WI38 (cell line): ENCODE data around the gene PRKCE.

ENCODE experiments used
- H3K4me3 ChIP-seq: 2 replicates; pipeline ENCODE4 v1.5.1; 2011; ENCODE audit warnings: low read depth, mild to moderate bottlenecking, control low read depth, low read length
- TF ChIP-seq, protein P1 (sequence below): IDR thresholded peaks from 2 replicates; pipeline ENCODE4 v1.5.1; 2012; ENCODE audit warnings: low read depth, mild to moderate bottlenecking, control low read depth, low read length

Gene PRKCE

DNA sequence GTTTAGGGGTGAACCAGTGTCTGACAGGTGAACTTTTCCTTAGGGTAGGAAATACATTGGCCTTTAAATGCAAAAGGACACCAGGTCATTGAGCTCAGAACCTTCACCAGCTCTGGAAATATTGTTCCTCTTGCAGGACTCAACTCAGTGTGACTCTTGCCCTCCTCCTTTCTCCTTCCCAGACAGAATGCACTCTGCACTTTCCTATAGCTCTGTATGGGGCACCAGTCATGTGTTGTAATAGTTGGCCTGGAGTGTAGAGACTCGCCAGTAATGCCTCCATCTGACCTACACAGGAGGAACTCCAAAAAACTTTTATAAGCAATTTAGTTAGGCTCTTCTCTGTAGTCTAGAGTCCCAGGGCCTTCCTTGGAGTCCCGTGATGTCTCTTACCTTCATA lies 397.2 kb downstream of the PRKCE start:
- TF ChIP-seq, protein P1, sequence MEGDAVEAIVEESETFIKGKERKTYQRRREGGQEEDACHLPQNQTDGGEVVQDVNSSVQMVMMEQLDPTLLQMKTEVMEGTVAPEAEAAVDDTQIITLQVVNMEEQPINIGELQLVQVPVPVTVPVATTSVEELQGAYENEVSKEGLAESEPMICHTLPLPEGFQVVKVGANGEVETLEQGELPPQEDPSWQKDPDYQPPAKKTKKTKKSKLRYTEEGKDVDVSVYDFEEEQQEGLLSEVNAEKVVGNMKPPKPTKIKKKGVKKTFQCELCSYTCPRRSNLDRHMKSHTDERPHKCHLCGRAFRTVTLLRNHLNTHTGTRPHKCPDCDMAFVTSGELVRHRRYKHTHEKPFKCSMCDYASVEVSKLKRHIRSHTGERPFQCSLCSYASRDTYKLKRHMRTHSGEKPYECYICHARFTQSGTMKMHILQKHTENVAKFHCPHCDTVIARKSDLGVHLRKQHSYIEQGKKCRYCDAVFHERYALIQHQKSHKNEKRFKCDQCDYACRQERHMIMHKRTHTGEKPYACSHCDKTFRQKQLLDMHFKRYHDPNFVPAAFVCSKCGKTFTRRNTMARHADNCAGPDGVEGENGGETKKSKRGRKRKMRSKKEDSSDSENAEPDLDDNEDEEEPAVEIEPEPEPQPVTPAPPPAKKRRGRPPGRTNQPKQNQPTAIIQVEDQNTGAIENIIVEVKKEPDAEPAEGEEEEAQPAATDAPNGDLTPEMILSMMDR, result no peak
- no peak overlapping the region for H3K4me3 ChIP-seq

DNA sequence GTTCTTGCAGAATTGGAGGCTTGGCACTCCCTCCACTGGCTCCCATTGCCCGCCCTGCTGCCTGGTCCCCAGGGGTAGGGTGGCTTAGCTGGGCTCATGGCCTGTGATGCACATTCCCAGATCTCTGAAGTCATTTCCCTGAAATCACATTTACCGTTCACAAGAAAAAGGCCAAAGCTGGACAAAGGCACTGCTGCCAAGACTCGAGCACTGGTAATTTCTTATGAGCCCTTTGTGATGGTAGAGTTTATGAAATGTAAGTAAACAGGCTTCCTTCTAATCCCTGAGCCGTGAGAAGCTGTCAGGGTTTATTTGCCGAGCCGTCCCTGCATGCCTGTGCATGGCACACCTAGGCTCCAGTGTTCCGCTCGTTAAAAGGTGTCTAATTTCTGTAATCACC lies 398.6 kb downstream of the PRKCE start:
- no peak overlapping the region for H3K4me3 ChIP-seq
- TF ChIP-seq, protein P1, result no peak

DNA sequence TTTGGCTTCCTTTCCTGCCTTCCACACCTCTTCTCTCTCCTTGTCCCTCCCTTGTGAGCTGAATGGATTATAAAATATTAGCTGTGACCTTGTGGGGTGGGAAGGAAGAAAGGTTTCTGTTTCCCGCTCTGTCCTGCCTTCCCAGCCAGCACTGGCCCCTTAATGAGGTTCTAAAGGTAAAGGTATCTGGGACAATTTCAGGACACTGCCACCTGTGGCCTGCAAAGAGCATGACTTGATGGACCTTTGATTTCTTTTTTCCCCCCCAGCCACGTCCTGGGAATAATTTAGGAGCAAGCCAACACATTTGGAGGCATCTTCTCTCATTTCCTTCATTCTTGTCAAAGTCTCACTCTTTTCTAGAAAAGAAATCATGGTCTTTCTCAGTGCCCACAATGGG lies 399.0 kb downstream of the PRKCE start:
- TF ChIP-seq, protein P1, result no peak

DNA sequence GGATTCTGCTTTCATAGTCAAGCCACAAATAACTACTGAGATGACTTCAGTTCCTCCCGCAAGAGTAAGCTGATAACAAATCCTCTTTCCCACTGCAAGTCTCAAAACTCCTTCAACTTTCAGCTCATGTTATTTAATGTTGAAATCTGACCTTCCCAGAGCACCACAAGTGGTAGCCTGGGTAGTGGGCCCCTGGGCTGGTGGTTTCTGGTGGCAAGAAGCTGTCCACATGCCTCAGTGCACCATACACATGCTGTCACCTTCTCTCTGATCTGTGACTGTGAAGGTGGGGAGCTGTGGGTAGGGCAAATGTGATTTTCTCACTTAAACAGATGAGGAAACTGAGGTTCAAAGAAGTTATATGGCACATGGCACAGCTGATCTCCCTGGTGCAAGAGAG lies 399.6 kb downstream of the PRKCE start:
- TF ChIP-seq, protein P1, result no peak
- H3K4me3 ChIP-seq, result no peak overlapping the region

More for the DNA sequence above, 399.0 kb downstream of the PRKCE start:
- no peak overlapping the region for H3K4me3 ChIP-seq

DNA sequence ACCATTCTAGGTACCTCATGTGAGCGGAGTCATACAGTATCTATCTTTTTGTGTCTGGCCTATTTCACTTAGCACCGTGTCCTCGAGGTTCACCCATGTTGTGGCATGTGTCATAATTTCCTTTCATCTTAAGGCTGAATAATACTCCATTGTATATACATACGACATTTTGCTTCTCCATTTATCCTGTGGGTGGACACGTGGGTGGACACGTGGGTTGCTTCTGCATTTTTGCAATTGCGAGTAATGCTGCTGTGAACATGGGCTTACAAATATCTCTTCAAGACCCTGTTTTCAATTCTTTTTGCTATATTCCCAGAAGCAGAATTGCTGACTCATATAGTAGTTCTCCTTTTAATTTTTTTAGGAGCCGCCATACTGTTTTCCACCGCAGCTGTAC lies 402.1 kb downstream of the PRKCE start:
- TF ChIP-seq, protein P1, result no peak

DNA sequence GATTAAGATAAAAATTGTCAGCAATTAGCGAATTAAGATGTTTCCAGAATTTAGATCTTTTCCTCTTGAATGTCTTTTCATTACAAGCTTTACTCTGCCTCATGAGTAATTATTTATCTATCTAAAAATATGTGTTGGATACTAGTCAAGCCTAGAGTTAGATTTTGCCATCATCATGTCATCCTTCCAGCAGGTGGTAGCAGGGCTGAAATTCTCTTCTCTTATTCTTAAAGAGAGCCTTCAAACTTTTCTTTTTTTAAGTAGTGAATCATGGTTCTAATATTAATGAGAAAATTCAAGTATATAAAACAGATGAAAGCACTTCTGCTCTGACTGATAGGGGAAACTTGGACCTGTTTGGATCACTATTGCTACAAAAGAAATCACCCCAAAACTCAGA lies 405.1 kb downstream of the PRKCE start:
- H3K4me3 ChIP-seq, result no peak overlapping the region
- TF ChIP-seq, protein P1, result no peak

More for the DNA sequence above, 402.1 kb downstream of the PRKCE start:
- no peak overlapping the region for H3K4me3 ChIP-seq

DNA sequence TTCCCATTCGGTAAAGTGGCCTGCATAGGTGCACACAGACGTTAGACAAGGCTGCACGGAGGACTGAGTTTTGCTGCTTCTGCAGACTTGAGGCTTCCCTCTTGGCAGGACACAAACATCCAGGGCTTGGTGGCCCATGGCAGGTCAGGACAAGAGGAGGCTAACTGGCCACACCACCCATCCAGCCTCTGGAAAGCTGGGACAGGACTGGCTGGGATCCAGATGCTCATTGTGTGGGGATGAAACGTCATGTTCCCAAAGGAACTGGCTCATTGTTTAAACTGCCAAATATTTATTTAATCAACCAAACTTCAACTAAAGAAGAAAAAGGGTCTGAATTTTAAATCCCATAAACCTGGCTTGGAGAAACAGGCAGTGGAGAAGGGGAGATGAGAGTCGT lies 406.7 kb downstream of the PRKCE start:
- TF ChIP-seq, protein P1, result no peak
- H3K4me3 ChIP-seq, result no peak overlapping the region
